GM12864 (cell line): ENCODE data around the gene SUSD4.

Experiments
- DNase-seq: peaks from one replicate; pipeline ENCODE4 v3.0.0-alpha.2; 2011; ENCODE audit warnings: low read depth
- H3K4me3 ChIP-seq: 2 replicates; pipeline ENCODE4 v1.5.1; 2011; ENCODE audit warnings: mild to moderate bottlenecking, low read depth, low read length, control low read depth
- TF ChIP-seq, protein P1 (sequence below): IDR thresholded peaks from 2 replicates; pipeline ENCODE4 v1.5.1; 2011; ENCODE audit warnings: low read depth, mild to moderate bottlenecking, moderate library complexity, low read length, control low read depth, inconsistent platforms; ENCODE audit errors: missing control alignments

The SUSD4 gene

DNA sequence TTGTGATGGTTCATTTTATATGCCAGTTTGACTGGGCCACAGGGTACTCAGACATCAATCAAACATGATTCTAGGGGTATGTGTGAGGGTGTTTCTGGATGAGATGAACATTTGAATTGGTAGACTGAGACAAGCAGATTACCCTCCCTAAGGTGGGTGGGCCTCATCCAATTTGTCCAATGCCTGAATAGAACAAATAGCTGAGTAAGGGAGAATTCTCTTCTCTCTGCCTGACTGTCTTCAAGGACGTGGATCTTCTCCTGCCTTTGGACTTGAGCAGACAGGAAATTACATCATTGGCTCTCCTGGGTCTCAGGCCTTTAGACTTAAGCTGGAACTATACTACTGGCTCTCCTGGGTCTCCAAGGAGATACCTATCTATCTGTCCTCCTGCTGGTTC is 64.4 kb downstream of the SUSD4 start:
- TF ChIP-seq, protein P1, sequence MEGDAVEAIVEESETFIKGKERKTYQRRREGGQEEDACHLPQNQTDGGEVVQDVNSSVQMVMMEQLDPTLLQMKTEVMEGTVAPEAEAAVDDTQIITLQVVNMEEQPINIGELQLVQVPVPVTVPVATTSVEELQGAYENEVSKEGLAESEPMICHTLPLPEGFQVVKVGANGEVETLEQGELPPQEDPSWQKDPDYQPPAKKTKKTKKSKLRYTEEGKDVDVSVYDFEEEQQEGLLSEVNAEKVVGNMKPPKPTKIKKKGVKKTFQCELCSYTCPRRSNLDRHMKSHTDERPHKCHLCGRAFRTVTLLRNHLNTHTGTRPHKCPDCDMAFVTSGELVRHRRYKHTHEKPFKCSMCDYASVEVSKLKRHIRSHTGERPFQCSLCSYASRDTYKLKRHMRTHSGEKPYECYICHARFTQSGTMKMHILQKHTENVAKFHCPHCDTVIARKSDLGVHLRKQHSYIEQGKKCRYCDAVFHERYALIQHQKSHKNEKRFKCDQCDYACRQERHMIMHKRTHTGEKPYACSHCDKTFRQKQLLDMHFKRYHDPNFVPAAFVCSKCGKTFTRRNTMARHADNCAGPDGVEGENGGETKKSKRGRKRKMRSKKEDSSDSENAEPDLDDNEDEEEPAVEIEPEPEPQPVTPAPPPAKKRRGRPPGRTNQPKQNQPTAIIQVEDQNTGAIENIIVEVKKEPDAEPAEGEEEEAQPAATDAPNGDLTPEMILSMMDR: no peak

DNA sequence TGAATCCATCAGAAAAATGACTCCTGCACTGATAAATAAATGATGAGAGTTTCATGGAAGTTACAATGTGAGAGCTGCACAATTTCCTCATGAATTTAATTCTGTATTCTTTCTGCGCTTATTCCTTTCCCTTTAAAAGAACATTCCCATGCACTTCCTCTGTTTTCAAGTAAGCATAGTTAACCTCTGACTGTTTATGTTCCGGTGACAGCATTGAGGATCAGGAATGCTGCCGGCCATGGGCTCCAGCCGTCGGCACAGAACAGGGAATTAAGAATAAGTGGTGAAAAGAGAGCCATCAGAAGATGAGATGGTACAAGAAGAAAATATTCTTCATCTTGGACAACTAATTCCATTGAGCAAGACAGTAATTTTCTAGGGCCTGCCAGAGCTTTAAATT is 65.3 kb downstream of the SUSD4 start:
- H3K4me3 ChIP-seq: no peak overlapping the region
- no peak for DNase-seq
- TF ChIP-seq, protein P1: no peak

More for the DNA sequence above, 64.4 kb downstream of the SUSD4 start:
- no peak for DNase-seq
- no peak overlapping the region for H3K4me3 ChIP-seq

DNA sequence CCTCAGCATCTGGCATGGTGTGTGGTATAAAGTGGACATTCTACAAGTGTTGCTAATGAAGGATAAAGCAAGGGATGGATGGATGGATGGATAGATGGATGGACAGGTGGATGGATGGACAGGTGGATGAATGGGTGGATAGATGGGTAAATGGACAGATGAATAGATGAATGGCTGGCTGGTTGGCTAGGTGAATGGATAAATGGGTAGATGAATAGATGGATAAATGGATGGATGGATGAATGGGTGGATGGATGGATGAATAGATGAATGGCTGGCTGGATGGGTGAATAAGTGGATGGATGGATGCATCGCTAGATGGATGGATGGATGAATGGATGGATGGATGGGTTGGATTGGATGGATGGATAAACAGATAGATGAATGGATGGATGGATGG is 66.2 kb downstream of the SUSD4 start:
- no peak for DNase-seq
- TF ChIP-seq, protein P1: no peak

DNA sequence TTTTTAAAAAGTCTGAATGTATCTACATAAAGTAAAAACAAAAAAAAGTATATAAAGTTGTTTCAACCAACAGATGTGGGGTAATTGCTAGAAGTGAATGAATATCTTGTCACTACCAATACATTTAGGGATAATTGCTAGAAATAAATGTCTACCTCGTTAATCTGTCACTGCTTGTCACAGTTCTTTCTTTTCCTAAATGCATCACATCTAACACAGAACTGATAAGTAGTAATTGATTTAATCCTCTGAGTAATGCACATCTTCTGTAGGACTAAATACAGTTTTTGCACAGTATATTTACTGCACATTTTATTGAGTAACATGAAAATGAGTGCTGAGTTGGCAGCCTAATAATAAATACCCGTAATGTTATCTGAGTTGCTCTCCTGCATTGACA is 72.2 kb downstream of the SUSD4 start:
- no peak for DNase-seq
- H3K4me3 ChIP-seq: no peak overlapping the region
- TF ChIP-seq, protein P1: no peak

More for the DNA sequence above, 66.2 kb downstream of the SUSD4 start:
- no peak overlapping the region for H3K4me3 ChIP-seq

DNA sequence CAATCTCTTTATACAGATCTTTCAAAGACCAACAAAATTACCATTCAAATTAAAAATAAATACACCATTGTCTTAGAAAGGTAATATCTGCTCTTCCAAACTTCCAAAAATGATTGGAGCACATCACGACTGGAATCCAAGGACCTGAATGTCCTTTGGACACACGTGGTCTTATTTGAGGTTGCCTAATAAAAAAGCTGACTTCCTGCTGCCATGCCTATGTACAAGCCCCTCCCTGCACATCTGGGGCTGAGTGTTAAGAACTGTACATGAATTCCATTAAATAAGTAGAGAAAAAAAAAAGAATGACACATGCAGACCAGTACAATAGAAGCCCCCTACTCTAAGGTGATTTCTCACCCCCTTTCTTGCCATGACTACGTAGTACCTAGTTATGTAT is 73.6 kb downstream of the SUSD4 start:
- H3K4me3 ChIP-seq: no peak overlapping the region
- no peak for DNase-seq
- TF ChIP-seq, protein P1: no peak

DNA sequence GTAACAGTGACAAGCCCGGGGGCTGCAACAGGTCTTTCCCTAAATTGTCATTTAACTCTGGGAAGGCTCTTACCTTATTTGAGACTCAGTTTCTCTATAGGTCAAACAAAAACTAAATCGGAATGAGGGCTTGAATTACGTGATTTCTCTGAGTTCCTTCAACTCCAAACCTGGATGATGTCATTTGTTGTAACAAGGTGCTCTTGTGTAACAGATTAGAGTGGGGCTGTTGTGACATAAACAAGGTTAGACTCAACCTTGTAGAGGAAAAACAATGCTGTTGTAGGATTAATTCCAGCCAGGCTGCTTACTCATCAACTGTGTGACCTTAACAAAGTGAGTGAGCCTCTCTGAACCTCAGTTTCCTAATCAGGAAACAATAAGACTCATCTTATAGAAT is 74.4 kb downstream of the SUSD4 start:
- TF ChIP-seq, protein P1: no peak
- no peak for DNase-seq
- no peak overlapping the region for H3K4me3 ChIP-seq

DNA sequence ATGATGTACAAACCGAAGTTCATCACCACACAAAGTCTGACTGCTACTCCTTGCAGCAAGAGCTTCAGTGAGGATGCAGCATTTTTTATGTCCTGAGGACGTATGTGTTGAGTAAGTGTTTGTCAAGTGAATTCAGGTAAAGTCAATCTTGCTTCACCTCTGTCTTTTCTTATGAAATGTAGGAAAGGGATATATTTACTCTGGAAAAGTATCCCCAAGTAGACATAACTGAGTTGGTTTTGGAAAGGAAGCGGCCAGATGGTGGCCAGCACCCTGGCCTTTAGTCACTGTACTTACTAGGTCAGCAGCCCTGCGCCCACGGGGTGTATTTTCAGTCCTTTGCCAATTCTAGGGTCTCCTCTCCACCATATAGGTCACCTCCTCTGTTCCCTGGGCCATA is 75.2 kb downstream of the SUSD4 start:
- no peak for DNase-seq
- TF ChIP-seq, protein P1: no peak
- no peak overlapping the region for H3K4me3 ChIP-seq
